HG02763 (cell line): ENCODE measurements around the gene COL5A2.

Source experiments
- ATAC-seq: cut with Tn5 transposase; IDR thresholded peaks from one replicate; pipeline ENCODE4 v1.9.1; 2021; ENCODE audit warnings: mild to moderate bottlenecking, moderate library complexity; ENCODE audit not compliant: unreplicated experiment

The COL5A2 gene

GRCh38 chr2:189178726-189179569 lies 613 bp downstream of the COL5A2 start:
- no peak for ATAC-seq

- no peak for ATAC-seq
Observed at GRCh38 chr2:189178054-189178453, 1.5 kb downstream of the COL5A2 start.

- ATAC-seq: no peak
Observed at GRCh38 chr2:189177251-189177840, 2.2 kb downstream of the COL5A2 start.

GRCh38 chr2:189176516-189176915 lies 3.0 kb downstream of the COL5A2 start:
- no peak for ATAC-seq

- ATAC-seq: no peak
Observed at GRCh38 chr2:189175869-189176433, 3.6 kb downstream of the COL5A2 start.

GRCh38 chr2:189171956-189172609 lies 7.5 kb downstream of the COL5A2 start:
- no peak for ATAC-seq

GRCh38 chr2:189168856-189169499 lies 10.6 kb downstream of the COL5A2 start:
- no peak for ATAC-seq

- no peak for ATAC-seq
Observed at GRCh38 chr2:189165656-189166380, 13.7 kb downstream of the COL5A2 start.

- no peak for ATAC-seq
Observed at GRCh38 chr2:189164746-189165145, 14.8 kb downstream of the COL5A2 start.

- no peak for ATAC-seq
Observed at GRCh38 chr2:189163889-189164288, 15.7 kb downstream of the COL5A2 start.

- ATAC-seq: no peak
Observed at GRCh38 chr2:189162566-189162965, 17.0 kb downstream of the COL5A2 start.

- ATAC-seq: no peak
Observed at GRCh38 chr2:189161894-189162293, 17.7 kb downstream of the COL5A2 start.

GRCh38 chr2:189159717-189160116 lies 19.8 kb downstream of the COL5A2 start:
- no peak for ATAC-seq

GRCh38 chr2:189159273-189159672 lies 20.3 kb downstream of the COL5A2 start:
- no peak for ATAC-seq

GRCh38 chr2:189157939-189158338 lies 21.6 kb downstream of the COL5A2 start:
- no peak for ATAC-seq

- ATAC-seq: no peak
Observed at GRCh38 chr2:189157456-189157855, 22.1 kb downstream of the COL5A2 start.

GRCh38 chr2:189155795-189156194 lies 23.8 kb downstream of the COL5A2 start:
- no peak for ATAC-seq

- ATAC-seq: no peak
Observed at GRCh38 chr2:189153619-189154018, 25.9 kb downstream of the COL5A2 start.

GRCh38 chr2:189152483-189152882 lies 27.1 kb downstream of the COL5A2 start:
- ATAC-seq: no peak

- ATAC-seq: no peak
Observed at GRCh38 chr2:189151906-189152305, 27.7 kb downstream of the COL5A2 start.
